ENCODE results near the gene SLFN12. TPM values are rescaled to one million over a fixed set of nuclear protein-coding genes. Genes with fewer than 3 reads are reported as not detected.

The SLFN12 gene
- total RNA-seq, 1 experiment from 2014 or later = not detected

DNA sequence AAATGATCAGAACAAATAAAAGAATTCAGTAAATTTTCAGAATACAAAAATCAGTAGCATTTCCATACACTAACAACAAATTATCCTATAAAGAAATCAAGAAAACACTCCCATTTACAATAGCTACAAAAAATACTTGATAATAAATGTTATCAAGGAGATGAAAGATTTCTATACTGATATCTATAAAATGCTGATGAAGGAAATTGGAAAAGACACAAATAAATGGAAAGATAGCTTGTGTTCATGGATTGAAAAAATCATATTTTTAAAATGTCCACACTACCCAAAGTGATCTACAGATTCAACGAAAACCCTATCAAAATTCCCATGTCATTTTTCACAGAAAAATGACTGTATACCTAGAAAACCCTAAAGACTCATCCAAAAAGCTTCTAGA, 18.1 kb downstream of the SLFN12 start:
- no peak for DNase-seq (ENCODE audit: low spot score)

DNA sequence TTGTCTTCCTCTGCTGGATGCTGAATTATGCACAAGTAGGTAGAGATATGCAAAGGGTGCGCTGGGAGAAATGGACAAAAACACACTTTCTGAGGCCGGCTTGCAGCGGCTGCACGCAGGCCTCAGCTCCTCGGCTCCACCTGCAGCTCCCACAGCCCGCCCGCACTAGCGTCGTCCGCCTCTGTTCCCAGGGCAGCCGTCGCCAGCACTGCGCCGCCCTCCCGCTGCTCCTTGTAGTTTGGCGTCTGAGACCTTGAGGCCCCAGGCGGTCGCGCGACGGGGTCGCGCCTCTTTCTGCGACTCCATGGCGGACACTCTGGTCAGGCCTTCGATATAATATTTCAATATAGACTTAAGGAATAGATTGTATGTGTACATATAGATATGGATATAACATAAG, 24.8 kb downstream of the SLFN12 start:
- no peak for DNase-seq (ENCODE audit: low spot score)

DNA sequence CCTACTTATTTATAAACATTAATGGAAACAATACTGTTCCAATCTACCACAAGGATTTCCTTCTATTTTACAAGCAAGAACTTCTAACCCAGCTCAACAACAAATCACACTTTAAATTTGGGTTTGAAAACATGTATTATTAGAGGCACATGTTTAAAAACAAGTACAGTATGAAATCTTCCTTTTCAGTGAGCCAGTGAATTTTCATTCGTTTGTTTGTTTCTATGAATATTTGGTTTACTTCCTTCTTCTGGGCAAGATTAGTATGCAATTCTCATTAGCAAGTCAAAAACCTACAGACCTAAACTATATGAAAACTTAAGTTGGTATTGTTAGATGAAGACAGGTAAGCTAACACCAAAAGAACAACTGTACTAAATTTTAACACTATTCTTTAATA, 25.7 kb downstream of the SLFN12 start:
- DNase-seq (ENCODE audit: low spot score) = no peak

DNA sequence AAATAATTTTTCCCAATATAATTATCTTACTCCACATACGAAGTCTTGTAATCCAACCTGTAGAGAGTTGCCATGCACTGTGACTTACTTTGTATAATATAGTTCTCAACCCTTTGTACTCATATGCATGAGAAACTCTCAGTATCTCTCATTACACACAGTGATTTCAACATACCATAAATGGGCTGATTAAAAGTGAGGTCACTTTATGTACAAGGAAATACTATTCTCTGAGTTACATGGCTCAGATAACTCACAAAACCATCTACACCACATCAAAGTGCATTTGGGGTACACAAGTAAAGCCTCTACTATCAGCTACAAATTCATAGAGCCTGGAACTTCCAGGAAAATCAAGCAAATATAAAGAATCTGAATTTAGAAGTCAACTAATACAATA, 27.9 kb downstream of the SLFN12 start:
- DNase-seq (ENCODE audit: low spot score) = peak; percentile 54

DNA sequence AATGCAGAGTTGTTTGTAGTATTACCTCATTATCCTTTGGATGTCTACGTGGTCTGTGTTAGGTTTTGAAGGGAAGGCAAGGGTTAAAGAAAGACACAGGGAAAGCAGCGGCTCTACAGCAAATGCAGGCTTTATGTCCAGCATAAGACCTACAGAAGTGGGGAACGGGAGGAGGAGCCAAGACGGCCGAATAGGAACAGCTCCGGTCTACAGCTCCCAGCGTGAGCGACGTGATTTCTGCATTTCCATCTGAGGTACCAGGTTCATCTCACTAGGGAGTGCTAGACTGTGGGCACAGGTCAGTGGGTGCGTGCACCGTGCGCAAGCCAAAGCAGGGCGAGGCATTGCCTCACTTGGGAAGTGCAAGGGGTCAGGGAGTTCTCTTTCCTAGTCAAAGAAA, 38.5 kb downstream of the SLFN12 start:
- DNase-seq (ENCODE audit: low spot score) = peak; percentile 63

DNA sequence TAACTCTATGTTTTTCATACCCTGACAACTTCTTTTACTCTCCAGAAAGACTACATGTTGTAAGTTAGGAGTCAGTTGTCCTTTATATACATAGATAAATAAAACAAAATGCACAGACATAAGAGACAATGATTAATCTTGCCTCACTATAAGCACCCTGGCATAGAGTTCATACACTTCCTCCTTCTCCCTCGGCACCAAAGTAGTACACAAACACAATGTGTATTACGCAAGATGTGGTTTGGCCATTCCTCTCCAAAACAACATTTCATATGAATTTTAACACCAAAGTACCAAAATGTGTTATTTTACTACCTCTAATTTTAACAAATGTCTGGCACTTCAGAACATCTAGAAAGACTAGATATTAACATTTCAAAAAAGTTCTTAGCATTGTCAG, 41.6 kb downstream of the SLFN12 start:
- DNase-seq (ENCODE audit: low spot score) = no peak

DNA sequence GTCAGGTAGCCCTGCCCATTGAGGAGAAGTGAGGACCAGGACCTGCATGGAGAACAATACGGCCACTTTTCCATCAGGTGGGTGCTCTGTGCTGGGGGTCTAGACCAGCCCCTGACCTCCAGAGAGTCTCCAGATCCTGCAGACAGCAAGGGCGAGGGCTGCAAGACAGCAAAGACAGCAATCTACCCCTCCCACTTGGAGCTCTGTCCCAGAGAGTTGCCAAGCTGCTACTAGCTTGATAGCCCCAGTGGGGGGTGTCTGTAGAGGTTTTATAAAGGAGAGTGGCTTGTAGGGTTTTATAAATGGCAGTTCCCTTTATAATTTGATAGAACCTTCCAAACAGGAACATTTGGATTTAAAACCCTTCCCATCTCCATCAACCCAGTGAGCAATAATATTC, 42.1 kb downstream of the SLFN12 start:
- DNase-seq (ENCODE audit: low spot score) = no peak

DNA sequence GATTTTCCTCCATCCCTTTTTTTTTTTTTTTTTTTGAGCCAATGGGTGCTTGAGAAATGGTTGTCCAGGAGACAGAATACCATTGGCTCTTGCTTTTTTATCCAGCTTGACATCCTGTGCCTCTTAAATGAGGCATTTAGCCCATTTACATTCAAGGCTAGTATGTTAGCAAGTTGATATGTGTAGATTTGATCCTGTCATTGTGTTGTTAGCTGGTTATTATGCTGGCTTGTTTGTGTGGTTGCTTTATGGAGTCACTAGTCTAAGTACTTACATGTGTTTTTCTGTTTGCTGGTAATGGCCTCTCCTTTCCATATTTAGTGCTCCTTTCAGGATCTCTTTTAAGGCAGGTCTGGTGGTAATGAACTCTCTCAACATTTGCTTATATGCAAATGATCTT, 44.8 kb downstream of the SLFN12 start:
- DNase-seq (ENCODE audit: low spot score) = no peak

DNA sequence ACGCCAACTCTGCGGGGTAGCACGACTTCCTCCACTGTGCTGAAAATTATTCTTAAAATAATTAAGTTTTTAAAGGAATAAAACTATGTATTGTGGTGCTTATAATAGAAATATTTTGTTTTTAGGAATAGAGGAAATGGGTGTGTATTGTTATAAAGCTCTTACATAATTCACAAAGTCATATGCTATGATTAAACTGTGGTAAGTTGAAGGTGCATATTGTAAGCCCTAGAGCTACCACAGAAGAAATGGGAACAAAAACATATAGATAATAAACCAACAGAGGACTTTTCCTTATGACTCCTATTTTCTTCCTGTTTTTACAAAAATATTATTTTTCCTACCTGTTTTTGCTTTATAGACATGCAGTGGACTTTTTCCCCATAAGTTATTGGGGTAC, 54.6 kb downstream of the SLFN12 start:
- no peak for DNase-seq (ENCODE audit: low spot score)

DNA sequence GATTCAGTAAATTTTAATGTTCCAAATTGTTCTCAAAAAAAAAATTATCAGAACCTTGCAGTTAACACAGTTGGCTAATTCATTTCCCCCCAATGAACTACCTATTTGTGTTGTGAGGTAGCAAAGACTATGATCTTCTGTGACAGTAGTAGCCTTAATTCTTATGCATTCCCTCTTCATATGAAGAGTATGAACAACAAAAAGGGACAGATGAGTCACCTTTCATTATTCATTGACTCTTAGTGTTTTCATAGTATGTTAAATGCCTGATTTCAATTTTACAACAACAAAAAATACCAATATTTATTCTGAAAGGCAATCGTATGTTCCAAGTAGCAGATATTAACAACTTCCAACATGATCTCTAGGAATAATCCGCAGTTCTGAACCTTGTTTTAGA, 55.2 kb downstream of the SLFN12 start:
- no peak for DNase-seq (ENCODE audit: low spot score)

DNA sequence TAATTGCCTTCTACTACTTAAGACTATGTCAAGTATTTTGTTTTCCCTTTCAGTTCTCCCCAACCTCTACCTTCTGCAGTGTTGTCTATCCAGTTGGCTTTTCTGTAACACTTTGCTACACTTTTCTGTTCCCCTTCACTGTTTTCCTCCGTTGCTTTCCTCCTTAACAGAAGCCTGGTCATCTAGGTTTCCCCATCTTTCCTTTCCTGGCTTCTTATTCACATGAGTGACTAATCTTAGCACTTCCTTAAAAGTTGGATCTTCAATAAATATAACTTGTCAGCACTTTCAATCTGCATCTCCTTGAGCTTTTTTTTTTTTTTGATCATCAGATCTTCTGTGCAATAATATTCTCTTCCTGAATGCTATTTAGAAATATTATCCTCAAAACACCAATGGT, 56.1 kb downstream of the SLFN12 start:
- no peak for DNase-seq (ENCODE audit: low spot score)

DNA sequence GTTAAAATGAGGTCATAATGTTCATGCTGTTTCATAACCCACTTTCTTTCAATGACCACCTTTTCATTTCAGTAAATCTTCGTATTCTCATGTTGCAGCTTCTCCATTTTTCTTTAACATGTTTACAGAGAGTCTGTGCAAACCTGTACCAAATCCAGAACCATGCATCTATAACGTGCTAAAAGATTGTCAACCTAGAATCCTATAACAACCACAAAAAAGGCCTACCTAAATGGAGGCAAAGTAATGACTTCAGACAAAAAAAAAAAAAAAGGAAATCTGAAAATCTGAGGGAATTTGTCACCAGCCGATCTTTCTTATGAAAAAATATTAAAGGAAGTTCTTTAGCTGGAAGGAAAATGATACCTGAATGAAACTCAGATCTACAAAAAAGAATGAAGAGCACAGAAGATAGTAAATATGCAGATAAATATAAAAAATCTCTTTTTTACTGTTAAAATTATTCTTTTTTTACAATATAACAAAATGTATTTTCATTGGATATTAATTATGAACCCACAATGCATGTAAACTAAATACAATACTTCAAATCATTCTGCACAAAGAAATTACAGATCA, 57.4 kb downstream of the SLFN12 start:
- DNase-seq (ENCODE audit: low spot score) = no peak

DNA sequence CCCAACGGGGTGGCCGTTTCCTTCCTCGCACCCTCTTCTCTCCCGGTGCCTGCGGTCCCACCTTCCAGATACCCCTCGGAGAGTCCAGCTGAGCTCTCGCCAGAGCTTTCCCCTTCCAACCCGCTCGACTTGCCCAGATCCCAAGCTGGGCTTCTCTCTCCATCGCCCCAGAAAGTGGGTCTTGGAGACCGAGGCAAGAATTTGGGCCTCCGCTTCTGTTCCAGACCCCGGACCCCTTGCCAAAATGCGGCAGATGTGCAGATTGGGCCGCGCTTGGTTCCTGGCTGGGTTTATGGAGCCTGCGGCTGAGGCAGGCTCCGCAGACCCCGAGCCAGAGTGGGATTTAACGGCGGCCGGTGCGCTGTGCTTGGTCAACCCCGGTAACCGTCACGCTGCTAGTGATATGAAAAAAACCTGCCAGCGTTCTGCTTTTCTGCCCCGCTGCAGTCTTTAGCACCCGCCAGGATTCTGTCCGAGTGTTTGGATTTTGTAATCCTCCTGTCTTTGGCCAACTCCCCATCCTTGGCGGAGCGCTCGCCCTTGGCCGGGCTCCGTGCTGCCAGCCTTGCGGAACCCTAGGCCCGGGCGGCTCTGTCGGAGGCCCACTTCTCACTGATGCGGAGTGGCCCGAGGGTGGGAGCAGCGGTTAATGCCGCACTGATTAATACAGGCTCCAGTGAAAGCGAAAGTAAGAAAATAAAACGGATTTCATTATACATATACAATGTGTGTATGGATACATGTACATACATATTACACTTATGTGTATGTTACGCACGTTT, 58.1 kb downstream of the SLFN12 start:
- no peak for DNase-seq (ENCODE audit: low spot score)

DNA sequence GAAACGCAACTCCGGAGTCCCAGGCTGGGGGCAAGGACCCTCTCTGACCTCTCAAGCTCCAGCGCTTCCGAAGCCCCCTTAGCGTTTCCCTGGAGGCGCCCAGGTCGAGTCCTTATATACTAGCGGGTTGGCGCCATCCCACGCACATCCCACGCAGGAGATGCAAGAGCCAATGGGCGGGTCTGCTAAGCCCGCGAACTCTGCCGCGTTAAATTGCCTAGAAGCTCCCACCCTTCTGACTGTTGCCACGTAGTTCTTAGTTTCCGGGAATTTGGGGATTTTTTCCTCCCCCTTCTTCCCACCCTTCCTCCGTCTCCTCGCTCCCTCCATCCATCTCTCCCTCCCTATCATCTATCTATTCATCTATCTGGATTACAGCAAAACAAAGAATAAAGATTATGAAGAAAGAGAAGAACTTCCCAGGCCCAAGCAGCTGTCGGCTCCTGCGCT, 58.7 kb downstream of the SLFN12 start, which contains the start of gene SLFN11:
SLFN11 (minus strand) TSS at position 88 of the 450 bp plus-strand sequence. CDS start 9,814 bp downstream, outside the sequence.
- DNase-seq (ENCODE audit: low spot score) = no peak

DNA sequence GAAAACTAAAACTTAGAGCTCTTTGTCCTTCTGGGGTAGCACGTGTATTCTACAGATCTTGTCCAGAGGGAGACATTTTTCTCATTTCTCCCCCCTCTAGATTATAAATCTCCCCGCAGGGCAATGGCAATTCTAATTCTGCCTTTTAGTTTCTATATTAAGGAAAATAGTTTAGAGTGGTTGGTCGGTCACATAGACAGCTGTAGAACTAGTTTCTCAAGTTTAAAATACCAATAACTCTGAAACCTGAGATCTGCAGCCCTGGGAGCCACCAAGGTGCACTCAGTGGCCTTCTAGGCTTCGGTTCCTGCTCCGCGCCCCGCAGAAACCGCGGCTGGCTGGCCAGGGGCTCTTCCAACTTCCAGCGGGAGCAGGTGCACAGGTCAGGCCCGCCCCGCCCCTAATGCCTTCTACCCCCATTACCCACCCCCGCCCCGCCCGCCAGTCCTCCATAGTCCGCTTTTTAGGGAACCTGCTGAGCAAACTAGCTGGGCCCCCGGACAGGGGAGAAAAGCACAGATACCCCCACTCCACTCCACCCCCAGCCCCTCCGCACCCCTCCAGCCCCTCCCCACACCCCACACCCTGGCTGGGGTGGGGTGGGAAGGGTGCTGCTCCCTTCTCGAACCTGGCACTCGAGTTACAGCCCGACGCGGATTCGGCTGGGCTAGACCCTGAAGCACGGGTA, 59.3 kb downstream of the SLFN12 start:
- no peak for DNase-seq (ENCODE audit: low spot score)

DNA sequence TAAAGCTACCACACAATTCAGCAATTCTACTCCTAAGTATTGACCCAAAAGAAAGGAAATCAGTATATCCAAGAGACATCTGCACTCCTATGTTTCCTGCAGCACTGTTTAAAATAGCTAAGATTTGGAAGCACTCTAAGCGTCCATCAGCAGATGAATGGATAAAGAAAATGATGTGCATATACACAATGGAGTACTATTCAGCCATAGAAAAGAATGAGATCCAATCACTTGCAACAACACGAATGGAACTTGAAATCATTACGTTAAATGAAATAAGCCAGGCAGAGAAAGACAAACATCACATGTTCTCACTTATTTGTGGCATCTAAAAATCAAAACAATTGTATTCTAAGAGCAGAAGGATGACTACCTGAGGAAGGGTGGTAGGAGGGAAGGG, 60.4 kb downstream of the SLFN12 start:
- no peak for DNase-seq (ENCODE audit: low spot score)

DNA sequence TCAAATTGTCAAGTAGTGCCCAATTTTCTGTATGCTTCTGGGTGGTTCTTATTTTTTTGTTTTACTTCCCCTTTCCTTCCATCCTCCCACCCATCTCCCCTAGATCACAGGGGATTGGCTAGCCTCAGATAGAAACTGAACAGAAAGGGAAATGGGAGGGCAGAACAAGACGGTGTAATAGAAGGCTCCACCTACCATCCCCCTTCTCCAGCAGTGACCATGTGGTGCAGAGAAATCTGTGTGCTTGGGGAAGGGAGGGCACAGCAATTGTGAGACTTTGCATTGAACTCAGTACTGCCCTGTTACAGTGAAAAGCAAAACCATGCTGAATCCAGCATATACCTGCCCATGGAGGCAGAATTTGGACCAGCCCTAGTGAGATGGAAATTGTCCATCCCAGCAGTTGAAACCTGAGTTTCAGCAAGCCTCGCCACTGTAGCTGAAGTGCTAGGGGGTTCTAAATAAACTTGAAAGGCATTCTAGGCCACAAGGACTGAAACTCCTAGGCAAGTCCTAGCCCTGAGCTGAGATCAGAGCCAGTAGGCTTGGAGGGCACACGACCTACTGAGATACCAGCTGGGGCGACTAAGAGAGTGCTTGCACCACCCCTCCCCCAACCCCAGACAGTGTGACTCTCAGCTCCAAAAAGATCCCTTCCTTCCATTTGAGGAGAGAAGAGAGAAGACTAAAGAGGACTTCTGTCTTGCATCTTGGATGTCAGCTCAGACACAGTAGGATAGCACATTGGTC, 64.0 kb downstream of the SLFN12 start:
- DNase-seq (ENCODE audit: low spot score) = no peak

DNA sequence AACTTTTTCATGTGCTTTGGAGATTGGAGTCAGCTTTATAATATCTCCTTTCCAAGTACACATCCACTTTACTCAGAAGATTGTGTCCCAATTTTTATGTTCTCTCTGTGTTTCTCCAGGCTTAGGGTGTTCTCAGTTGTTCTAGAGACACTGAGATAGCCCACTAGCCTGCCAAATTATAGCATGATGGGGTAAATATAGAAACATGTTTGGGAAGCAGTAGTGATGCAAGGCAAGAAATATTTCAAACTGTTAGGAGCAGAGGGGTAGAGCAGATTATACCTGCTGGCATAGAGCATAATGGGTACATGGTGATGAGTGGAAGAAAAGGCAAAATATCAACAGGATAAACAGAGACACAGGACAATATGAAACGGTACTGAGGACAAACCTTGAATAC, 71.3 kb downstream of the SLFN12 start:
- DNase-seq (ENCODE audit: low spot score) = no peak
